Measurements from ENCODE around the gene SPARCL1.

DNA sequence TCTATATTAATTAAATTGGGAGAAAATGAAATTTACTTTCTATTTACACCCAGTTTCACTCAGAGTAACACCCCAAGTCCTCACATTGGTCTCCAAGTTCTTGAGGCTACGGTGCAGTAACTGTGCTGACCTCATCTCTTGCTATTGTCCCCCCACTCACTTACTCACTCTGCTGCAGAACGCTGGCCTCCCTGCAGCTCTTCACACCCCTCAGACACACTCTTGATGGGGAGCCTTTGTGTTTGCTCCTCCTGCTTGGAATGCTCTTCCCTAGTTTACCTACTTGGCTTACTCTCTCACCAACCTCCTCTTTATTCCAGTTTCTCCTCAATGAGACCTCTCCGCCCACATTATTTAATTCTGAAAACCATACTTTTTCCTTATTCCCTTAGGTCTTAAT lies 22.2 kb upstream of the SPARCL1 start:
- TF ChIP-seq, protein P1, sequence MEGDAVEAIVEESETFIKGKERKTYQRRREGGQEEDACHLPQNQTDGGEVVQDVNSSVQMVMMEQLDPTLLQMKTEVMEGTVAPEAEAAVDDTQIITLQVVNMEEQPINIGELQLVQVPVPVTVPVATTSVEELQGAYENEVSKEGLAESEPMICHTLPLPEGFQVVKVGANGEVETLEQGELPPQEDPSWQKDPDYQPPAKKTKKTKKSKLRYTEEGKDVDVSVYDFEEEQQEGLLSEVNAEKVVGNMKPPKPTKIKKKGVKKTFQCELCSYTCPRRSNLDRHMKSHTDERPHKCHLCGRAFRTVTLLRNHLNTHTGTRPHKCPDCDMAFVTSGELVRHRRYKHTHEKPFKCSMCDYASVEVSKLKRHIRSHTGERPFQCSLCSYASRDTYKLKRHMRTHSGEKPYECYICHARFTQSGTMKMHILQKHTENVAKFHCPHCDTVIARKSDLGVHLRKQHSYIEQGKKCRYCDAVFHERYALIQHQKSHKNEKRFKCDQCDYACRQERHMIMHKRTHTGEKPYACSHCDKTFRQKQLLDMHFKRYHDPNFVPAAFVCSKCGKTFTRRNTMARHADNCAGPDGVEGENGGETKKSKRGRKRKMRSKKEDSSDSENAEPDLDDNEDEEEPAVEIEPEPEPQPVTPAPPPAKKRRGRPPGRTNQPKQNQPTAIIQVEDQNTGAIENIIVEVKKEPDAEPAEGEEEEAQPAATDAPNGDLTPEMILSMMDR (IDR thresholded peaks at IDR 0.05; ENCODE audit: insufficient read depth, low read length) = no peak
- TF ChIP-seq, protein P2, sequence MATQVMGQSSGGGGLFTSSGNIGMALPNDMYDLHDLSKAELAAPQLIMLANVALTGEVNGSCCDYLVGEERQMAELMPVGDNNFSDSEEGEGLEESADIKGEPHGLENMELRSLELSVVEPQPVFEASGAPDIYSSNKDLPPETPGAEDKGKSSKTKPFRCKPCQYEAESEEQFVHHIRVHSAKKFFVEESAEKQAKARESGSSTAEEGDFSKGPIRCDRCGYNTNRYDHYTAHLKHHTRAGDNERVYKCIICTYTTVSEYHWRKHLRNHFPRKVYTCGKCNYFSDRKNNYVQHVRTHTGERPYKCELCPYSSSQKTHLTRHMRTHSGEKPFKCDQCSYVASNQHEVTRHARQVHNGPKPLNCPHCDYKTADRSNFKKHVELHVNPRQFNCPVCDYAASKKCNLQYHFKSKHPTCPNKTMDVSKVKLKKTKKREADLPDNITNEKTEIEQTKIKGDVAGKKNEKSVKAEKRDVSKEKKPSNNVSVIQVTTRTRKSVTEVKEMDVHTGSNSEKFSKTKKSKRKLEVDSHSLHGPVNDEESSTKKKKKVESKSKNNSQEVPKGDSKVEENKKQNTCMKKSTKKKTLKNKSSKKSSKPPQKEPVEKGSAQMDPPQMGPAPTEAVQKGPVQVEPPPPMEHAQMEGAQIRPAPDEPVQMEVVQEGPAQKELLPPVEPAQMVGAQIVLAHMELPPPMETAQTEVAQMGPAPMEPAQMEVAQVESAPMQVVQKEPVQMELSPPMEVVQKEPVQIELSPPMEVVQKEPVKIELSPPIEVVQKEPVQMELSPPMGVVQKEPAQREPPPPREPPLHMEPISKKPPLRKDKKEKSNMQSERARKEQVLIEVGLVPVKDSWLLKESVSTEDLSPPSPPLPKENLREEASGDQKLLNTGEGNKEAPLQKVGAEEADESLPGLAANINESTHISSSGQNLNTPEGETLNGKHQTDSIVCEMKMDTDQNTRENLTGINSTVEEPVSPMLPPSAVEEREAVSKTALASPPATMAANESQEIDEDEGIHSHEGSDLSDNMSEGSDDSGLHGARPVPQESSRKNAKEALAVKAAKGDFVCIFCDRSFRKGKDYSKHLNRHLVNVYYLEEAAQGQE (IDR thresholded peaks at IDR 0.05; ENCODE audit: insufficient replicate concordance, low read depth) = no peak
- TF ChIP-seq POLR2AphosphoS5 (IDR thresholded peaks at IDR 0.05; ENCODE audit: low read depth) (no peak), SPI1 (IDR thresholded peaks at IDR 0.05; ENCODE audit: borderline replicate concordance, low read depth) (no peak), GABPA (IDR thresholded peaks at IDR 0.05; ENCODE audit: low read depth) (no peak)

Data from HL-60 (cell line).